NCI-H2196 treated with DMSO at 0.1 percent for 48 hours (cell line): ENCODE measurements around the gene CARD10.
"Not testable (repeated sequence)": the region's sequence is repeated elsewhere in the genome, so short reads cannot be mapped to it uniquely, and the experiment has no call there.

Source experiments
- DNase-seq: peaks from one replicate; lab custom pipeline; 2025; ENCODE audit not compliant: unreplicated experiment; lab: John Stamatoyannopoulos, UW

The CARD10 gene

GRCh38 chr22:37527081-37527752 lies 8.0 kb upstream of the CARD10 start:
- DNase-seq, result not testable (repeated sequence)

- no peak for DNase-seq
Observed at GRCh38 chr22:37526376-37526775, 7.2 kb upstream of the CARD10 start.

GRCh38 chr22:37525746-37526350 lies 6.6 kb upstream of the CARD10 start:
- DNase-seq, result no peak

GRCh38 chr22:37525073-37525745 lies 6.0 kb upstream of the CARD10 start:
- no peak for DNase-seq

- no peak for DNase-seq
Observed at GRCh38 chr22:37522482-37522881, 3.3 kb upstream of the CARD10 start.

- DNase-seq, result no peak
Observed at GRCh38 chr22:37521236-37521739, 2.1 kb upstream of the CARD10 start.

- DNase-seq, result no peak
Observed at GRCh38 chr22:37520776-37521191, 1.6 kb upstream of the CARD10 start.

- DNase-seq, result no peak
Observed at GRCh38 chr22:37518509-37519267, 527 bp downstream of the CARD10 start.

GRCh38 chr22:37517826-37518450 lies 1.3 kb downstream of the CARD10 start:
- no peak for DNase-seq

GRCh38 chr22:37516456-37516855 lies 2.8 kb downstream of the CARD10 start:
- DNase-seq, result no peak

- DNase-seq, result no peak
Observed at GRCh38 chr22:37515901-37516300, 3.3 kb downstream of the CARD10 start.

GRCh38 chr22:37514526-37515051 lies 4.6 kb downstream of the CARD10 start:
- no peak for DNase-seq

GRCh38 chr22:37511395-37512104 lies 7.7 kb downstream of the CARD10 start:
- DNase-seq, result no peak

GRCh38 chr22:37510091-37510490 lies 9.1 kb downstream of the CARD10 start:
- no peak for DNase-seq

- no peak for DNase-seq
Observed at GRCh38 chr22:37509059-37509860, 10.0 kb downstream of the CARD10 start.

- no peak for DNase-seq
Observed at GRCh38 chr22:37508431-37508992, 10.7 kb downstream of the CARD10 start.

GRCh38 chr22:37507731-37508130 lies 11.5 kb downstream of the CARD10 start:
- no peak for DNase-seq

- DNase-seq, result peak; percentile 9
Observed at GRCh38 chr22:37505989-37506388, 13.2 kb downstream of the CARD10 start.

GRCh38 chr22:37505565-37505964 lies 13.7 kb downstream of the CARD10 start:
- no peak for DNase-seq
